GM18499 (cell line): ENCODE results near the gene TREH.

Experiments used
- ATAC-seq: cut with Tn5 transposase; IDR thresholded peaks from one replicate; pipeline ENCODE4 v1.9.1; 2021; ENCODE audit warnings: moderate number of reproducible peaks; ENCODE audit not compliant: insufficient read depth, unreplicated experiment

TREH gene

DNA sequence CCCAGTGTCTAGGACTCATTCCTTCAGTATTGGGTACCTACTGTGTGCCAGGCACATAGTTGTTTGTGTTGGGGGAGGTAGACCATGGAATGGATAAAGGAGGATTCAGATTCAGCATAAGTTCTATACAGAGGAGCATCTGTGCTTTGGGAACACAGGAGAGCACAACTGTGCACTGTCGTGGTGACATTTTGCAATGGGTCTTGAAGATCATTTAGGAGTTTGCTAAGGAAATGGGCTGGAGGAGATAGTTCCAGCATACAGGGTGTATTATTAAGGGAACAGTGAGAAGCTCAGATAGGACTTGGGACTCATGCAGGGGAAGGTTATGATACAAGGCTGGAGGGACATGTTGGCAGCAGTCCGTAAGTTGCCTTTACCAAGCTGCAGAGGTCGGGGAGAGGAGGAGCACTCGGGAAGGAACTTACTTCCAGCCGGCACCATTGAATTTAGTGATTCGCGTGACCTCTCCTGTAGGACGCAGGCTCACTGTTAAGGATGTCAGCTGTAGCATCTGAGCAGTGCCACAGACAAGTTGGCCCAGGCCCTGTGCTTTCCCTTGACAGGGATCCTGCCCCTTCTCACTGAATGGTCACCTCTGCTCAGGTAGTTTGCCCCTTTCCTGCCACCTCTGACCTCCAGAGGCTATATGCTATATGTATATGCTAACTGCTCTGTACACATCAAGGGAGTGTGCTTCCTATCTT, 25.6 kb downstream of the TREH start:
- ATAC-seq: no peak

DNA sequence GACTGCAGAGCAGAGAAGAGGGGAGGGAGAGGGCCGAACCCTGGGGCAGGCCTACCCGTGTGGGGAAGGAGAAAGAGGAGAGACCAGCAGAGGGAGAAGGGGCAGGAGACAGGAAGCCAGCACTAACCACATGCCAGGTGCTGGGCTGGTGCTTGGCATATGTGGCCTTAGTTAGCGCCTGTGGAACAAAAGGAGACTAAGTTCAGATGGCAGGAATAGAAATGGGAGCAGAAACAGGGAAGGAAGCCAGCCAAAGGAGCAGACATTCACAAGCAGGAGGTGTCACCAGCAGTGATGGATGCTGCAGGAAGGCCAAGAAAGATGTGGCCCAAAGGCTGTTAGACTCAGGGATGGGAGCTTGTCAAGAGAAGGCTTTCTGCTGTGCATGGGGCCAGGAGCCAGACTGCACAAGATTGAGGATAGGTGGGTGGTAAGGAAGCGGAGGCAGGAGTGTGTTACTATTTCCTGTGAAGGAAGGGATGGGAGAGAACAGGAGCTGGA, 26.7 kb downstream of the TREH start:
- ATAC-seq: no peak

DNA sequence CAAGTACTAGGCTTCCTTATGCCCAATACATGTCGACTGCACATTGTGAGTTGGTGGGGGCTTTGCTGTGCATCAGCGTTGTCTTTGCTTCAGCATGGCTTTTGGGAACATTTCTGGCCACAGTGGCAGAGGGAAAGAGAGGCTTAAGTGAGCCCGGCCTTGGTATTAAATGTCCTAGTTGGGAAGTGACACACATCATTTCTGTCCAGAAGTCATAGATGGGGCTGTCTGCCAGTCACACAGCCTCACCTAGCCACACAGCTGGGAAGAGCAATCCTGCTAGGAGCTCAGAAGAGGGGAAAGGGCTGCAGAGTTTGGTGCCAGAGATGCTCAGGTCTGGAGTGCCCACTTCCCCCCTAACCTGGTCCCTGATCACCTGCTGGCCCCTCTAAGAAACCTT, 27.6 kb downstream of the TREH start:
- ATAC-seq: no peak

DNA sequence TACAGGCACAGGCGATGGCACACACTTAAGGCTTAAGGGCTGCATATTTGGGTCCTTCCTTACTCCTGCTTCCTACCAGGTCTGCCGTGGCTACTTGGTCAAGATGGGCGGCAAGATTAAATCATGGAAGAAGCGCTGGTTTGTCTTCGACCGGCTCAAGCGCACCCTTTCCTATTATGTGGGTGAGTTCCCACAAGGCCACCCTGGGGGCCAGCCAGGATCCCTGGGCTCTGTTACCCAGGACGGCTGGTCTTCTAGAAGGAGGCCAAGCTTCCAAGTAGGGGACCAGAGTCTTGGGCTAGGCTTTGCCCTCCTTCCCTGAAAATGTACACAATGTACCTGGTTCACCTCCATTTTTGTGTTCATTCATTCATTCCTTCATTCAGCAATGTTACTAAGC, 29.1 kb downstream of the TREH start:
- no peak for ATAC-seq

DNA sequence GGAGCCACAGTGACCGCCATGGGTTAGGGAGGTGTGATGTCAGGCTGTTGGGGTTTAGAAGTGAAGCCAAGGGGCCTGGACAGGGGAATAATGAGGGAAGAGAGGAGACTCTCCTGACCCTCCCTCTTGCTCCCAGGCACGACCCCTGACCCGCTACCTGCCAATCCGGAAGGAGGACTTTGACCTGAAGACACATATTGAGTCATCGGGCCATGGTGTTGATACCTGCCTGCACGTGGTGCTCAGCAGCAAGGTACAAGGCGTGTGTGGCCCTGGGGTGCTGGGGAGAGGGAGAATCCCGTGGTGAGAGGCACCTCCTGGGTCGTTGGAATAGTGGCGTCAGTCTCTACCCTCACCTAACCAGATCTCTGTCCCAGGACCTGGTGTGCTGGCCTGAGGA, 29.5 kb downstream of the TREH start:
- ATAC-seq: no peak

DNA sequence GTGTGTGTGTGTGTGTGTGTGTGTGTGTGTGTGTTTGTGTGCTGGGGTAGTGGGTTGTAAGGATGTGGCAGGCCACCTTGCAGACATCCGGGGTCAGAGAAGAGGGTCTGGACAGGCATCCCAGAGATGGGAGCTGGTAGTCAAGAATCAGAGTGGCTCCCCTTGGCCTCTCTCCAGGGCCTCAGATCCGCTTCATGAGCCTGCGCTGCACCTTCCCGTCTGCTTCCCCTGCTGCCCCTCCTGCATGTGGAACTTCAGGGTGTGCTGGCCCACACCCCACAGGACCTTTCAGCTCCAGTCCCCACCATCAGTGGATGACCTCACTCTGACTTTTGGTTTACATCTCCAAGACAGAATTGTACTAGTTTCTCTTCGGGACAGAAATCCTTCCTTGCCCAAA, 31.2 kb downstream of the TREH start:
- ATAC-seq: no peak

DNA sequence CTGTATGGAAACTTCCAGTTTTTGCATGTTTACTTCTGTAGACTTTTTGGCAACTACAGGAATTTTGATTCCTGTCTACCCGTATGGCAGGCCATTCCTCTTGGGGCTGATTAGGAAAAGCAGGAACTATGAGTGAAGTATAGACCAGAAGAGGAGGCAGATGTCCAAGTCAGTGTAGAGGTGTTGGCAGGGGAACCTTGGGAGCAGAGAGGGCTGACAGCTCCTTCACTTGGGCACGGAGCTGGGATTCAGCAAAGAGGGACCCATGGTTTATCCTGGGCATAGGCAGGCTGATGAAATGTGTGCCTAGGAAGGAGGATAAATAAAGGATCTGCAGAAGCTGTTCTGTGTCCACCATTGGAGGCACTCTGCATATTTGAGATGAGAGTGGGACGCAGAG, 33.1 kb downstream of the TREH start:
- ATAC-seq: no peak

DNA sequence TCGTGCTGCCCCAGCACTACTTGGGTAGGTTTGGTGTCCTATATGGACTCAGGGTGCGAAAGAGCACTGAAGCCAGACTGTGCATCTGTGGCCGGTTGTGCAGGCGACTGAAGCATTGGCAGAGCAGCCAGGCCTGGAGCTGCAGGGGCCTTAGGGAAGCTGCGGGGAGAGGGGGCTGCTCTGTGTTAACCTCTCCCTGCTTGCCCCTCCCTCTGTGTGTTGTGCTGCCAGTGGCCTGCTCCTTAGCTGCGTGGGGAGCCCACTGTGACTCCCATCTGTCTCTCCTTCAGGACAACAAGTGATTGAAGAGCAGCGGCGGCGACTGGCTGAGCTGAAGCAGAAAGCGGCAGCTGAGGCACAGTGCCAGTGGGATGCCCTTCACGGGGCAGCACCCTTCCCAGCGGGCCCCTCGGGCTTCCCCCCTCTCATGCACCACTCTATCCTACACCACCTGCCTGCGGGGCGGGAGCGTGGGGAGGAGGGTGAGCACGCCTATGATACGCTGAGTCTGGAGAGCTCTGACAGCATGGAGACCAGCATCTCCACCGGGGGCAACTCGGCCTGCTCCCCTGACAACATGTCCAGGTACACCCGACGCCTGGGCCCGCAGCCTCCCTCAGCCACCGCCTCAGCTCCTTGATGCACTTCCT, 34.3 kb downstream of the TREH start:
- no peak for ATAC-seq

DNA sequence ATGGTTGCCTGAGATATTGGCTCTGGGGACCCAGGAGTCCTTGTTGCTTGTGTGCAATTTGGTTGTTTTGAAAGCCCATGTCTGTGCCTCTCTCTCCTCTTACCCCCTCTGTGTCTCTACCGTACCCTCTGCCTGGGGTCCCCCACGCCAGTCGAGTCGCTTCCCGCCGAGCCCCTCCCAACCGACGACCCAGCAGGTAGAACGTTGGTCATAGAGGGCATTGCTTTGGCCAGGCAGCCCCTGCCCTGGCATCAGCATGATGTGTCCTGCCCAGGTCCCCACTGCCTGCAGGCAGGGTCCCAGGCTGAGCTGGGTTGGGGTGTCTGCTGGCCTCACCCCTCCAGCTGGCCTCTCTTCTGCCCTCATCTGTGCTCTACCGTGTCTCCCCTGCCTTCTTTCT, 35.0 kb downstream of the TREH start:
- no peak for ATAC-seq

DNA sequence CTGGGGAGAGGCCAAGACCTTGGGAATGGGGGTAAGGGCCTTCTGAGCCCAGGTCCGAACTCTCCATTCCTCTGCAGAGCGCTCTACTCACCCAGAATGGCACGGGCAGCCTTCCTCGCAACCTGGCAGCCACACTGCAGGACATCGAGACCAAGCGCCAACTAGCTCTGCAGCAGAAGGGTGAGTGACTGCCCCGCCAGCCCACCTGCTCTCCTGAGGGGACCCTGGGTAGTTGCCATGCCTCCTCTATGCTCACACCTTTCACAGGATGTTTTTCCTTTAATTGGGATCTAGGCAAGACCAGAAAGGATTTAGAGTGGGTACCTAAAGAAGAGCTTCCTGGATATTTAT, 35.5 kb downstream of the TREH start:
- ATAC-seq: no peak

DNA sequence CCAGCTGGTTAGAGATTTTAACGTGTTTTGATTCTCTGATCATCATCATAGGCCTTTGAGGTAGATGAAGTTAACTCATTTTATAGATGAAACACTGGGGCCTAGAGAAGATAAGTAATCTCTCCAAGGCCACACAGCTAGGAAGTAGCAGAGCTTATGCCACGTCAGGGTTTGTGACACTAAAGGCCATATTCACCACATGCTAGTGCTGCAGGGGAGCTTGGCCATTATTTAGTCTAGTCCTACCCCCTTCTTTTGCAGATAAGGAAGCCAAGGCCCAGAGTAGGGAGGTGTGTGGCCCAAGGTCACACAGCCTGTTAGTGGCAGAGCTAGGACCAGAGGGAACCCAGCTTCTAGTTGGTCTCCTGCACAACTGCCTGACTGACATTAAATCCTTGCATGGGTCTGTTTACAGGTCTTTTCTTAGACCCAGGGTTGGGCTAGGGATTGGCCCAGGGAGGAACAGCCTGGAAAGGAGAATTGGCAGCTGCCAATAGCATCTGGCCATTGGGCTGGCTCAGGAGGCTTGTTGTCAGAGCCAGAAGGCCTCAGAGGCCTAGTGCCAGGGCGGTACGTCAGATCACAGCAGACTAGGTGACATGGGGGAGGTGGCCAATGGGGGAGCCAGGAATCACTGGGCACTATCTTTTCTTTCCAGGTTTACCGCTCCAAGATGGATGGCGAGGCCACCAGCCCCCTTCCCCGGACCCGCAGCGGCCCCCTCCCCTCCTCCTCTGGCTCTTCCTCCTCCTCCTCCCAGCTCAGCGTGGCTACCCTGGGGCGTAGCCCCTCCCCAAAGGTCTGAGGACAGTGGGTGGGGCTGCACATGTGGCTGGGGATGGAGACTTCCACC, 36.1 kb downstream of the TREH start:
- no peak for ATAC-seq

DNA sequence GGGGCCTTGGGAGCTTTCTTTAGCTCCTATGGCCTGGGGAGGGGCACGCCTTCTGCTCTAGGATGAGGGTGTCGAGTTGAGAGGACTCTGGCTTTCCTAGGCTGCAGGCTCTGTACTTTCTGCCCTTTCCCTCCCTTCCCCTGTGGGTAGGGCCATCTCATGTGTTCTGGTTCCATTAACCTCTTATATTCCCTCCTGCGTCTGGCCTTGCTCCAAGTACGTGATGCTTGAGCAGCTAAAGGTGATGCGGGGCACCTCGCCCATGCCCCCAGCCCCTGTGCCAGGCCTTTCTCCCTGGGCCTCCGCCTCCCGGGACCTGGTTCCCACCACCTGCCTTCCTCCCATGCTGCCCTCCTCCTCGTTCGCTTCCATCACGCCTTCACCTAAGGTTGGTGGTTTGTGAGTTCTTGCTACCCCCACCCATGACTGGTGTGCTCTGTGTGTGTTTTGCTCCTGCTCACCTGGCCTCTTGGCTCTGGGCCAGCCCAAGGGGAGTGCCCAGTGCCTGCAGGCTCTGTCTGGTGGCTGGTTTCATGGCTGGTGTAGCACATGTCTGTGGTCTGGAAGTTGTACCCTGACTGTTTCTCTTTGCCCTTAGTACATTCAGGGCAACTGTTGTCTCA, 37.9 kb downstream of the TREH start:
- ATAC-seq: no peak

DNA sequence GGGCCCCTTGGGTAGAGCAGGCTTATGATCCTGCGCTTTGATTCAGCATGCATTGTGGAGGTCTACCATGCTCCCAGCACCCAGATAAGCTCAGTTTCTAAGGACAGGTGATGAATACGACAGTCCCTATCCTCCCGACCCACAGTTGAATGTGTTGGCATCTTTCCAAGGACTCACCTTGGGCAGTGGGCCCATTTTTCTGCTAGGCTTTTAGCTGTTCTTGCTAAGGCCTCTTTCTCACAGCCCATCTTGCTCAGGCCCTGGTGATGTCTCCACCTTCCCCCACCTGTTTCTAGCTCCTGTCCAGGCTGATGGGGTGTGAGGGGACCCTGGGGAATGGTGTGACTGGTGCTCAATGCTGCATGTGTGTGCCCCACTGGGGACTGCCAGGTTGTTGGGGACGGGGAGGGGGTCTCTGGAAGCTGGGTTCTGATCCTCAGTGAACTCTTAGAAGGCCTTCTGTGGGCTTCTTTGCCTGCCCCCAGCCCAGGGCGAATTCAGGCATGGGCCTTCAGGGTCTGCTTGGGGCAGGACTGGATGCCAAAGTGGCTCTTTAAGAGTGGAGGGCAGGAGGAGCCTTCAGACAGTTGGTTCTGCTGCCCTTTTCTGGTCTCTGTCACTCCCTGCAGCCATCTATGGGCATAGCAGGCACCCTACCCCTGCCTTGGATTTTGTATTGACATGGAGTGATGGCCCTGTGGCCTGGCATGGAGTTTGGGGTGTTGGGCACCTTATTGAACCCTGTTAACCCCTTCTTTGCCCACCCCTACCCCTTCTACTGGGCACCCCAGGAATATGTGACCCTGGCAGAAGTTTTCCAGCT, 38.9 kb downstream of the TREH start:
- ATAC-seq: no peak

DNA sequence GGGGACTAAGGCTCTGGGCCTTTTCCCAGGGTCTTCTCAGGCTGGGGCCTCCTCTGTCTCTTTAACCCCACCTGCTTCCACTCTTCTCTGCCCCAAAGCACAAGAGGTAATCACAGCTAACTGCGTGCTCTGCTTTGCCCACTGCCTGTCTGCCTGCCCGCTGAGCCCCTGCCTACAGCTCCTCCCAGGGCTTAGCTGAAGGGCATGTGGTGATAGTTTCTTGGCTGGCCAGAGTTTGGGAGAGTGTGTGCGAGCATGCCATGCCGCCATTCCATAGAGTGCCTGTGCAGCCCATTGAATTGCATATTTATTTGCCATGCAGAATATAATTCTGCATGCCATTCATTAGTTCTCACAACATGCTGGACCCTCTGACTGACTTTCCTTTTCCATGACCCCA, 39.6 kb downstream of the TREH start:
- no peak for ATAC-seq

DNA sequence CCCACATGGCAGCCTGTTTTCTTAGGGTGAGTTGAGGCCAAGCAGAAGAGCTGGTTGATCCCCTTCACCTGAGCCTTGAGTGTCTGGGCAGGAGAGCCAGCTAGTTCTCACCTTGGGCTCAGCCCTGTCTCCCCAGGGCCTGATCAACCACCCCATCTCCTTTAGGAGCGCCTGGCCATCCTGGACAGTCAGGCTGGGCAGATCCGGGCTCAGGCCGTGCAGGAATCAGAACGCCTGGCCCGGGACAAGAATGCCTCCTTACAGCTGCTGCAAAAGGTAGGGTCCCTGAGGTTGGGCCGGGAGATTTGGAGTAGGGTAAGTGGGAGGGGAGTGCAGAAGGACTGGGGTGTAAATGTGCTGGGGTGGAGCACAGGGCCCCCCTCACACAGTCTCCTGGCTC, 40.7 kb downstream of the TREH start:
- ATAC-seq: no peak

DNA sequence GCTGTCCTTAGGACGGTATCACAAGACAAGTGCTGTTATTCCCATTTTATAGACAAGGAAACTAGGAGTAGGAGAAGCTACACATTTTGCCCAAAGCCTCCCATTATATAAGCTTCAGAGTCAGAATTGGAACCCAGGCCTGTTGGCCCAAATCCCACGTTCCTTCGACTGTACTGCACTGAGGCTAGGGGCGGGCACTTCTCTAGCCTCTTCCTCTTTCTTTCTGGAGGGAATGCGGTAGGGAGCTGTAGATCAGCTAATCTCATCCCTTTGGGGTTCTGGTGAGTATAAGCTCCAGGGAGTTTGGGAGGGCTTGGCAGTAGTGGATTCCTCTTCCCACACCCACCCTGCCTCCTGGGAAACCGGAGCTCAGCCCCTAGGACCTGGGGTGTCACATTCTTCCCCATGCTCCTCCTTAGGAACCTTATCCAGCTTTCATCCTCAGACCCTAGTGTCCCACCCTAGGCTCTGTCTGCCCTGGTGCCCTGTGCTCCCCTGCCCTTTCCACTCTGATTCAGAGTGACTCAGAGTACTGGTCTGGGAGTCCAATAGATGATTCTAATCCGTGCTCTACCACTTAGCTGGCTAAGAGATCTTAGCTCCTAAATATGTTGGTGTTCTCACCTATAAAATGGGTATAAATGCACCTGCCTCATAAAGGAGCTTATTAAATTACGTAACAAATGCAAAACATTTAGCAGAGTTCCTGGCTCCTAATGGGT, 42.7 kb downstream of the TREH start:
- no peak for ATAC-seq

DNA sequence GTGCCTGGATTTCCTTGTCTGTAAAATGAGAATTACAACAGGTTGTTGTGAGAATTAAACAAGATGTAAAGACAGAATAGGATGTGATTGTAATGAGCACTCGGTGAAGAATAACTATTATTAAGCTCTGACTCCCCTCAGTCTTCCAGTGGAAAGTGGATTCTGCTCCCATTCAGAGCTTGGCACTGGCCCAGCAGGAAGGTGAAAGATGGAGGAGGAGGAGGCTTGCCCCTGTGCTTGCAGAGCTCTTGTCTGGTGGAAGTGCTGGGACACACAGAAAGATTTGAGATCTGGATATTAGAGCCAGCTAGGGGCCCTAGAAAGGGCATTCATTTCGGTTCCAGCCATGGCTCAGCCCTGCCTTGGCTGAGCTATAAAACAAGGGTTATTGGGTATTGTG, 43.8 kb downstream of the TREH start:
- no peak for ATAC-seq

DNA sequence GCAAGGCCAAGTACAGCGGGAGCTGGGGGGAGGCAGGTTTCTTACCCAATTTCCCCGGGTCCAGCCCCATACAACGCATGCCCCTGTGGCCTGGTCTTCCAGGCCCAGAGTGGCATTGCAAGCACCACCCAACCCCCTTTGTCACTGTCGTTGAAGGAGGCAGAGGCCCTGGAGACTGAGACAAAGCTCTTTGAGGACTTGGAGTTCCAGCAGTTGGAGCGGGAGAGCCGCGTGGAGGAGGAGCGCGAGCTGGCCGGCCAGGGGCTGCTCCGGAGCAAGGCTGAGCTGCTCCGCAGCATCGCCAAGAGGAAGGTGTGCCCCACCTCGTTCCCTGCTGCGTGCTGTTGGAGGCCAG, 44.2 kb downstream of the TREH start:
- no peak for ATAC-seq

DNA sequence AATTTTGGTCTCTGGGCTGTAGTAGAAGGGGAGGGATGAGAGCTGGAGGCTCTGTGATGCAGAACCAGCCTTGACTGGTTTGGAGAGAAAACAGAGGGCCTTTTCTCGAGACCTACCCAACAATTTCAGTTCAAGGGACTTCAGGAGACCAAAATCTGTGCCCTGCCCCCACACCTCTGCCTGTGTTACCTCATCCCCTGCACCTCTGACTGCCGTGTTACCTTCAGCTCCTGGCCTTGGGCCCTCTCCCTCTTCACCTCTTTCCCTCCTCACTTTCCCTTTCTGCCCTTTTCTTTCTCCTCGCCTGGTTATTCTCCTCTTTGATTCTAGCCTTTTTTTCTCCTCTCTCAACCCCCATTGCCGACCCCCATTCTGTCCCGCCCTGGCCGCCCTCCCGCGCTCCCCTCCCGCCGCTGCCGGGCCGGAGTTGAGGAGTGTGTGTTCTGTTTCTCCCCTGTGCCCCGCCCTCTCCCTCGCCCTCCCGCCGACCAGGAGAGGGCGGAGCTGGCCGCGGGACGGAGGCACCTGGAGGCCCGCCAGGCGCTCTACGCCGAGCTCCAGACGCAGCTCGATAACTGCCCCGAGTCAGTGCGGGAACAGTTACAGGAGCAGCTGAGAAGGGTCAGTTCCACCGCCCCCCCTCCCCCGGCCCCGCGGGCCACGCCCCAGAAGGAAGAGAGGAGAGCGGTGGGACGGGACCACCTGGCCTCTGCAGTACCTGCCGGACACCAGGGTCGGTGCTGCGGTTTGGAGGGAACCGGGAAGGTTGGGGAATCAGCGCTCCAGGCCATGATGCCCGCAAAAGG, 44.8 kb downstream of the TREH start:
- ATAC-seq: no peak
